Stimulated activated CD8-positive, alpha-beta memory T cell treated with anti-CD3 and anti-CD28 coated beads, Interleukin-2, amount 100 ng/mL, for 48 hours (primary cell): ENCODE measurements around the gene ARHGEF40.

Experiments used
- DNase-seq, 2 donors: peaks; one replicate each; pipeline ENCODE4 v3.0.0-alpha.2; 2020; ENCODE audit warnings: low read depth in 2 of 2

Gene ARHGEF40

GRCh38 chr14:21098076-21098891, 28.2 kb downstream of the ARHGEF40 start, which contains the start of gene ZNF219:
ZNF219 (minus strand) TSS chr14:21098655; CDS start chr14:21093591, 5,064 bp downstream.
- DNase-seq, result no peak

- DNase-seq, result no peak
Measured at GRCh38 chr14:21098892-21099595, 28.9 kb downstream of the ARHGEF40 start.

- no peak for DNase-seq
Measured at GRCh38 chr14:21099596-21099985, 29.5 kb downstream of the ARHGEF40 start.

- no peak for DNase-seq
Measured at GRCh38 chr14:21100931-21101330, 30.8 kb downstream of the ARHGEF40 start, which contains the start of gene TMEM253. TMEM253 (plus strand) TSS chr14:21101066; CDS start chr14:21101344, 278 bp downstream.

GRCh38 chr14:21101802-21102413, 31.8 kb downstream of the ARHGEF40 start:
- DNase-seq, result no peak

GRCh38 chr14:21102521-21103410, 32.7 kb downstream of the ARHGEF40 start:
- DNase-seq, result no peak

GRCh38 chr14:21103411-21103709, 33.3 kb downstream of the ARHGEF40 start:
- no peak for DNase-seq

- peak; percentile 89 for DNase-seq
Measured at GRCh38 chr14:21103710-21104447, 33.8 kb downstream of the ARHGEF40 start.

- peak in 1 of 2 donors; percentile 59 for DNase-seq
Measured at GRCh38 chr14:21104448-21105060, 34.5 kb downstream of the ARHGEF40 start.

- no peak for DNase-seq
Measured at GRCh38 chr14:21105095-21105494, 35.0 kb downstream of the ARHGEF40 start.

GRCh38 chr14:21106176-21106497, 36.0 kb downstream of the ARHGEF40 start:
- DNase-seq, result no peak

- peak in 1 of 2 donors; percentile 70 for DNase-seq
Measured at GRCh38 chr14:21106498-21107282, 36.6 kb downstream of the ARHGEF40 start.

- no peak for DNase-seq
Measured at GRCh38 chr14:21107283-21107800, 37.2 kb downstream of the ARHGEF40 start.

- DNase-seq, result no peak
Measured at GRCh38 chr14:21108791-21109190, 38.7 kb downstream of the ARHGEF40 start.

- no peak for DNase-seq
Measured at GRCh38 chr14:21109377-21110138, 39.5 kb downstream of the ARHGEF40 start.

- no peak for DNase-seq
Measured at GRCh38 chr14:21112255-21112654, 42.2 kb downstream of the ARHGEF40 start.

GRCh38 chr14:21113369-21113768, 43.3 kb downstream of the ARHGEF40 start:
- DNase-seq, result no peak

GRCh38 chr14:21118933-21119332, 48.8 kb downstream of the ARHGEF40 start:
- DNase-seq, result no peak

GRCh38 chr14:21120686-21121085, 50.6 kb downstream of the ARHGEF40 start:
- no peak for DNase-seq
